ENCODE results near the gene IQCE. TPM values are rescaled to one million over a fixed set of nuclear protein-coding genes. Genes with fewer than 3 reads are reported as not detected.
A peak's percentile ranks its signal among the peaks of the same experiment; 100 is the strongest.

The IQCE gene
- total RNA-seq, 2 experiments from 2014 or later: 8.3 to 10.0 TPM

GRCh38 chr7:2651336-2651735, 92.6 kb downstream of the IQCE start:
- H3K27ac Mint-ChIP-seq: no peak overlapping the region
- no peaks in the 10 kb centered on the region for H3K4me1 Mint-ChIP-seq
- no peak for DNase-seq
- no peak overlapping the region for H3K4me3 Mint-ChIP-seq
- ATAC-seq (ENCODE audit: low read depth): no peak
- H3K27me3 Mint-ChIP-seq: no peaks in the 10 kb centered on the region
- POLR2A ChIA-PET: no interaction called here
- no peaks in the 10 kb centered on the region for H3K36me3 Mint-ChIP-seq
- no peaks in the 10 kb centered on the region for H3K9me3 Mint-ChIP-seq

DNA sequence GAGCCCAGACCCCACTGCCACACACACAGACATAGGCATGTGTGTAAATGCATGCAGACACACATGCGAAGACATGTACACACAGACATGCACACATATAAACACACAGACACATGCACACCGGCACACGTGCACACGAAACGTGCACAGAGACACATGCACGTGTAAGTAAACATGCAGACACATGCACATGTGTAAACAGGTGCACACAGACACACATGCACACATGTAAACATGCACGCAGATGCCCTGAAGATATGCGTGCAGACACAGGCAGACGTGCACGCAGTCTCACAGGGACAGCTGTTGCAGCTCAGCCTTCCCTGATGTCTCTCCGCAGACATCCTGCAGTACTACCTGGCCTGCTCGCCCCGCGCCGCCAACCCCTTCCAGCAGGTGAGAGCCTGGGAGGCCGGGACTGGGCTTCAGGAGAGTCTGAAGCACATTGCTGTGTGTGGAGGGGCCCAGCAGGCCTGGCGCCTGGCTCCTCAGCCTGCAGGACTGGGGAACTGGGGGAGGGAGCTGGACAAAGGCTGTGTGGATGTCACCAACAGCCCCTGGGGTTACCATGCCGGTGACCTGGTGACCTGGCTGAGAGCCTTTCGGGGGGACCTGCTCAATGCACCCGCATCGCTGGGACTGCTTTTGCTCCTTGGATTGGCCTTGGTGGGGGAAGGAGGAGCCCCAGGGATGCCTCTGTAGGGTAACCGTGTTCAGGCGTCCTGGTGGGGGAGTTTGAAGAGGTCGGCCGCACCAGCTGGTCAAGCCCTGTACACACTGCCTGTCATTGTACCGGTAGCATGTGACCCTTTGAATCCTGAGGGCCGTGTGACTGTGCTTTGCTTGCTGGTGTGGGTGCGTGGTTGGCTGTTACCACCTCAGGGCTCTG, 93.3 kb downstream of the IQCE start:
- POLR2A ChIA-PET: no interaction called here
- no peak overlapping the region for H3K27ac Mint-ChIP-seq
- no peaks in the 10 kb centered on the region for H3K27me3 Mint-ChIP-seq
- ATAC-seq (ENCODE audit: low read depth) (no peak), DNase-seq (no peak)
- H3K9me3 Mint-ChIP-seq: no peaks in the 10 kb centered on the region
- peaks cover 1% of the 10 kb centered on the region for H3K4me1 Mint-ChIP-seq
- no peak overlapping the region for H3K4me3 Mint-ChIP-seq
- H3K36me3 Mint-ChIP-seq: peaks cover 1% of the 10 kb centered on the region

DNA sequence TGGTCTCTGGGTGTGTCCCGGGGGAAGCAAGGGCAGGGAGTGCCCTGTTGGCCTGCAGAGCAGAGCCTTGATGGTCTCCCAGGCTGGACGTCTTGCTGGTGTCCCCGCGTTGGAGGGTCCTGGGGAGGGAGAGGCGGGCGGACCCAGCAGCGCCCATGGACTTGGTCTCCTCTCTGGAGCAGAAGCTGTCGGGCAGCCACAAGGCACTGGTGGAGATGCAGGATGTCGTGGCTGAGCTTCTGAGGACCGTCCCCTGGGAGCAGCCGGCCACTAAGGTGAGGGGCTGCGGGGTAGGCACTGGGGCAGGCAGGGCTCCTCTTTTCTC, 93.9 kb downstream of the IQCE start:
- no peak for DNase-seq
- no peak for ATAC-seq (ENCODE audit: low read depth)
- H3K4me3 Mint-ChIP-seq: no peak overlapping the region
- POLR2A ChIA-PET: interaction anchor here (0.6 kb wide), 1 partner anchor 97 kb away, joined by 4 read pairs; the partner anchor contains the start of gene BRAT1
- H3K9me3 Mint-ChIP-seq: no peaks in the 10 kb centered on the region
- H3K27me3 Mint-ChIP-seq: no peaks in the 10 kb centered on the region
- peaks cover 4% of the 10 kb centered on the region for H3K4me1 Mint-ChIP-seq
- peaks cover 4% of the 10 kb centered on the region for H3K36me3 Mint-ChIP-seq
- no peak overlapping the region for H3K27ac Mint-ChIP-seq

GRCh38 chr7:2654059-2654458, 95.3 kb downstream of the IQCE start:
- ATAC-seq (ENCODE audit: low read depth): no peak
- DNase-seq: no peak
- Mint-ChIP-seq H3K27me3 (no peaks in the 10 kb centered on the region), H3K36me3 (peaks cover 4% of the 10 kb centered on the region), H3K4me1 (peaks cover 4% of the 10 kb centered on the region), H3K27ac (no peak overlapping the region), H3K4me3 (no peak overlapping the region), H3K9me3 (no peaks in the 10 kb centered on the region)
- POLR2A ChIA-PET: interaction anchor here (0.6 kb wide), 1 partner anchor 11 kb away, joined by 5 read pairs; no protein-coding TSS in a partner anchor

GRCh38 chr7:2655870-2656614, 97.3 kb downstream of the IQCE start:
- DNase-seq: no peak
- no peak overlapping the region for H3K4me3 Mint-ChIP-seq

DNA sequence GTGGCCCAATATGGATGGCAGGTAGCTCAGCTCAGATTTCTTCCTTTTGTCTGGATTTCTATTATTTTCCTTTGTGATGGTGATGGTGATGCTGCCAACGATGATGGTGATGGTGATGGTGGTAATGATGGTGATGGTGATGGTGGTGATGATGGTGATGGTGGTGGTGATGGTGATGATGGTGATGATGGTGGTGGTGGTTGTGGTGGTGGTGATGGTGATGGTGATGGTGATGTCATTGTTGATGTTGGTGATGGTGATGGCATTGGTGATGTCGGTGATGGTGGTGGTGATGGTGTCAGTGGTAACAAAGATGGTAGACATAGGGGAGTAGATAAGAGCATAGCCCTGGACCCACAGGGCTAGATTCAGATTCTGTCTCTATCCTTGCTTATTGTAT, 98.4 kb downstream of the IQCE start:
- POLR2A ChIA-PET: no interaction called here

More at GRCh38 chr7:2655870-2656614, 97.3 kb downstream of the IQCE start:
- ATAC-seq (ENCODE audit: low read depth): no peak
- Mint-ChIP-seq H3K36me3 (peaks cover 4% of the 10 kb centered on the region), H3K9me3 (no peaks in the 10 kb centered on the region), H3K27ac (no peak overlapping the region), H3K4me1 (peaks cover 4% of the 10 kb centered on the region), H3K27me3 (no peaks in the 10 kb centered on the region)
- POLR2A ChIA-PET: no interaction called here

GRCh38 chr7:2657920-2658671, 99.3 kb downstream of the IQCE start:
- DNase-seq (no peak), ATAC-seq (ENCODE audit: low read depth) (no peak)
- H3K4me1 Mint-ChIP-seq: peaks cover 4% of the 10 kb centered on the region
- no peak overlapping the region for H3K27ac Mint-ChIP-seq
- peaks cover 4% of the 10 kb centered on the region for H3K36me3 Mint-ChIP-seq
- H3K9me3 Mint-ChIP-seq: no peaks in the 10 kb centered on the region
- H3K27me3 Mint-ChIP-seq: no peaks in the 10 kb centered on the region
- POLR2A ChIA-PET: no interaction called here
- H3K4me3 Mint-ChIP-seq: no peak overlapping the region

More for the DNA sequence above, 98.4 kb downstream of the IQCE start:
- Mint-ChIP-seq H3K36me3 (peaks cover 4% of the 10 kb centered on the region), H3K27ac (peak overlapping the region; percentile 41), H3K4me3 (no peak overlapping the region), H3K4me1 (peaks cover 4% of the 10 kb centered on the region), H3K9me3 (no peaks in the 10 kb centered on the region), H3K27me3 (no peaks in the 10 kb centered on the region)
- ATAC-seq (ENCODE audit: low read depth): no peak
- DNase-seq: no peak

- POLR2A ChIA-PET: interaction anchor here (1.7 kb wide), 1 partner anchor 13 kb away, joined by 4 read pairs; no protein-coding TSS in a partner anchor
- peaks cover 4% of the 10 kb centered on the region for H3K36me3 Mint-ChIP-seq
- H3K27me3 Mint-ChIP-seq: no peaks in the 10 kb centered on the region
- peaks cover 4% of the 10 kb centered on the region for H3K4me1 Mint-ChIP-seq
- DNase-seq: no peak
- H3K27ac Mint-ChIP-seq: no peak overlapping the region
- H3K4me3 Mint-ChIP-seq: no peak overlapping the region
- ATAC-seq (ENCODE audit: low read depth): no peak
- no peaks in the 10 kb centered on the region for H3K9me3 Mint-ChIP-seq
Measured at GRCh38 chr7:2658941-2659340, 100.2 kb downstream of the IQCE start.

DNA sequence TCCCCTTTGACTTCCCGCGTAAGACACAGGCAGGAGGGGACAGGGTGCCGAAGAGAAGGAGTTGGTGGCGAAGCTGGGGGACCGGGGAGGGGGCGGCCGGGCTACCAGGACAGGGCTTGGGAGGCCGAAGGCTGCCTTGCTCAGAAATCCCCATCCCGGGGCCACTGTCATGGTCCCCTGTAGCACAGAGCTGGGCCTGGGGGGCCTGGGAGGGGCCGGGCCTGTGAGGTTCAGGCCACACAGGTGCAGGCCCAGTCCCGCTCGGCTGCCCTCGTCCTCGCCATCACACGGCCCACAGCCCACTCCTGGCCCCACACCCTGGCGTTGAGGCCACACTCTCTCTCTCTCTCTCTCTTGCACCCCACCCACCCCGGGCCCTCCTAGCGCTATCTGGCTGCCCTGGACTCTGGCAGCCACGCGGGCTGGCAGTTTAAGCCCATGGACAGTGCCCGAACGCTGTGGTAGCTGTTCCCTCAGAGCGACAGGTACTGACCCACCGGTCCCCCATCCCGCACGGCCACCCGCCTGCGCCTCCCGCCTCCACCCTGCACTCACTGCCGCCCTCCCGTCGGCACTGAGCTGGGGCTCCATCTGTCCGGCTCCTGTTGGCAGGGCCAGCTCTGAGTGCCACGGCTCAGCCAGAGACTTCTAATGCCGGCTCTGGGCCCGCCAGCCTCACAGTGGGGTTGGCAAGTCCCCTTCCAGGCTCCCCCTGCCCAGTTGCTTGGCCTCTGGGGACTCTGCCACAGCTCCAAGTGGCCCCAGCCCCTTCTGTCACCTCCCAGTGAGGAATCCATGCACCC, 101.0 kb downstream of the IQCE start:
- POLR2A ChIA-PET: interaction anchor here (1.7 kb wide), 1 partner anchor 14 kb away, joined by 4 read pairs; no protein-coding TSS in a partner anchor
- ATAC-seq (ENCODE audit: low read depth) (no peak), DNase-seq (no peak)
- Mint-ChIP-seq H3K4me1 (peaks cover 4% of the 10 kb centered on the region), H3K36me3 (peaks cover 4% of the 10 kb centered on the region), H3K9me3 (no peaks in the 10 kb centered on the region), H3K4me3 (no peak overlapping the region), H3K27me3 (no peaks in the 10 kb centered on the region), H3K27ac (no peak overlapping the region)

DNA sequence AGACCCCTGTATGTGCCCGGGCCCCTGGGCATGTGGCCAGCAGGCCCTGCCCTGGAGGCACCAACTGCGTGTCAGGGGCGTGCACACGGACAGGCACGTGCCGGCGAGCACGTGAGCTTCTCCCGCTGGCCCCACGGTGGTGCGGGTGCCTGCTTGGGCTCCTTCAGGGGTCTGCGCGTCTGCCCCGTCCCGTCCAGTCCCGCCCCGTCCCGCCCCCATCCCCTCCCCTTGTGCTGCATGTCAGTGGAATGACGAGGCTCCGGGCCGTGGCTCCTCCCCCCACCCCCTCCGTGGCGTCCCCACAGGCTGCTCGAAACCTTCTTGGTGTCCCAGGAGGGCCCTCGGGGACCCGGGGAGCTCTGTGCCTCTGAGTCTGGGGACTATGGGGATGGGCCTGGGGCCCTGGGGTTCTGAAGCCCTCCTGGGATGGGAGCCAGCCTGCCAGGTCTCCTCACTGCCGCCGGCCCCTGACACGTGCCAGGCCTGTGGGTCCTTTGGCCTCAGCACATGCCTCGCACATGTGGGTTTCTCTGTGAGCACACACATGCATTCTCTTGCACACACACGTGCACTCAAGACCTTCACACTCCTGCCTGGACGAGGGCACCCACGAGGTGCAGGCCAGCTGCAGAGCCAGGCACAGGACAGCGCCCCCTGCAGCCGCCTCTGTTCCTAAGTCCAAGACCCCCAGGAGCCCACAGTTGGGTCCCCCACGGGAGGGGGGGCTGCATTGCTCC, 101.7 kb downstream of the IQCE start:
- Mint-ChIP-seq H3K36me3 (peaks cover 4% of the 10 kb centered on the region), H3K9me3 (no peaks in the 10 kb centered on the region), H3K27ac (no peak overlapping the region), H3K27me3 (no peaks in the 10 kb centered on the region), H3K4me3 (no peak overlapping the region), H3K4me1 (peaks cover 4% of the 10 kb centered on the region)
- ATAC-seq (ENCODE audit: low read depth) (no peak), DNase-seq (no peak)
- POLR2A ChIA-PET: interaction anchor here (1.7 kb wide), 1 partner anchor 15 kb away, joined by 4 read pairs; no protein-coding TSS in a partner anchor

- Mint-ChIP-seq H3K4me3 (no peak overlapping the region), H3K27me3 (no peaks in the 10 kb centered on the region), H3K4me1 (peaks cover 4% of the 10 kb centered on the region), H3K9me3 (no peaks in the 10 kb centered on the region), H3K27ac (no peak overlapping the region), H3K36me3 (peaks cover 4% of the 10 kb centered on the region)
- DNase-seq: no peak
- POLR2A ChIA-PET: no interaction called here
- no peak for ATAC-seq (ENCODE audit: low read depth)
Measured at GRCh38 chr7:2661096-2661449, 102.3 kb downstream of the IQCE start.

- peaks cover 4% of the 10 kb centered on the region for H3K36me3 Mint-ChIP-seq
- POLR2A ChIA-PET: no interaction called here
- no peaks in the 10 kb centered on the region for H3K9me3 Mint-ChIP-seq
Measured at GRCh38 chr7:2661602-2662272, 103.0 kb downstream of the IQCE start.

More at GRCh38 chr7:2661602-2662272, 103.0 kb downstream of the IQCE start:
- Mint-ChIP-seq H3K4me3 (no peak overlapping the region), H3K27me3 (peaks cover under 1% of the 10 kb centered on the region), H3K27ac (no peak overlapping the region), H3K4me1 (peaks cover 4% of the 10 kb centered on the region)
- no peak for ATAC-seq (ENCODE audit: low read depth)
- no peak for DNase-seq

All from activated naive CD8-positive, alpha-beta T cell treated with anti-CD3 and anti-CD28 coated beads, Interleukin-2, amount 10 ng/mL, durations not matched to agents 7 days and 5 days (primary cell).